MCF 10A (cell line): Measurements from ENCODE around the gene TXNDC16. TPM values are rescaled to one million over a fixed set of nuclear protein-coding genes. Genes with fewer than 3 reads are reported as not detected.
A peak's percentile ranks its signal among the peaks of the same experiment; 100 is the strongest.

Experiments used
- Bru-seq: library from RNA; stranded (reverse); fragments of 400-500 nt; gene quantifications from one replicate; lab custom pipeline; 2021; lab: Mats Ljungman, UMichigan
- BruChase-seq, 2 experiments: library from RNA; stranded (reverse); fragments of 400-500 nt; gene quantifications; one replicate each; lab custom pipeline; 2021; lab: Mats Ljungman, UMichigan
- BruUV-seq: library from RNA; stranded (reverse); fragments of 400-500 nt; replicated peaks from 2 replicates; lab custom pipeline; 2021; lab: Mats Ljungman, UMichigan
- CTCF ChIA-PET: fragments of 300-600 bp; sonication (Branson Sonifier 250); formaldehyde crosslinking; extraction: SDS; loops from one replicate; lab custom pipeline; 2021; ENCODE audit warnings: antibody characterized with exemption, inconsistent platforms; lab: Yijun Ruan, JAX
- POLR2A ChIA-PET: fragments of 300-600, 350-650 bp; sonication (Branson Sonifier 250); formaldehyde crosslinking; extraction: SDS; loops from one replicate; lab custom pipeline; 2020; ENCODE audit warnings: antibody characterized with exemption, inconsistent platforms; lab: Yijun Ruan, JAX
- DNase-seq: peaks from one replicate; pipeline ENCODE4 v3.0.0-alpha.2; 2018; ENCODE audit not compliant: unreplicated experiment
- H3K27ac Mint-ChIP-seq: one replicate; pipeline ENCODE4 v1.8.0; 2022; ENCODE audit warnings: mild to moderate bottlenecking, low read depth, mixed read lengths; ENCODE audit not compliant: unreplicated experiment
- H3K27me3 Mint-ChIP-seq: one replicate; pipeline ENCODE4 v1.8.0; 2022; ENCODE audit warnings: mixed read lengths; ENCODE audit not compliant: insufficient read depth, unreplicated experiment
- H3K36me3 Mint-ChIP-seq: one replicate; pipeline ENCODE4 v1.8.0; 2022; ENCODE audit warnings: mild to moderate bottlenecking, moderate library complexity, mixed read lengths; ENCODE audit not compliant: insufficient read depth, unreplicated experiment
- H3K4me1 Mint-ChIP-seq: one replicate; pipeline ENCODE4 v1.8.0; 2022; ENCODE audit warnings: mixed read lengths; ENCODE audit not compliant: insufficient read depth, unreplicated experiment
- H3K4me3 Mint-ChIP-seq: one replicate; pipeline ENCODE4 v1.8.0; 2022; ENCODE audit warnings: mild to moderate bottlenecking, moderate library complexity, mixed read lengths; ENCODE audit not compliant: unreplicated experiment
- H3K9me3 Mint-ChIP-seq: one replicate; pipeline ENCODE4 v1.8.0; 2022; ENCODE audit warnings: mixed read lengths; ENCODE audit not compliant: unreplicated experiment
- intact Hi-C: fragments of 100-400 bp; cut with micrococcal nuclease; formaldehyde crosslinking; loops from 2 replicates; pipeline ENCODE4 v1.14.1; 2022
- long read RNA-seq: library from polyadenylated mRNA; stranded (forward); transcript quantifications from one replicate; pipeline ENCODE4 v2.0.0, GENCODE V29; 2022
- total RNA-seq: library from RNA; stranded (reverse); gene quantifications from 2 replicates; pipeline ENCODE4 v1.2.3, GENCODE V29; 2022
- TF ChIP-seq, protein P1 (sequence below): fragments of 200-600 bp; IDR thresholded peaks from one replicate; pipeline ENCODE4 v1.8.0; 2022; ENCODE audit warnings: antibody characterized with exemption, mild to moderate bottlenecking; ENCODE audit not compliant: unreplicated experiment

The TXNDC16 gene
- 2.2 and 3.8 TPM in 2 replicates for total RNA-seq
- Bru-seq, nascent RNA, result percentile 40 among the genes with signal in this experiment
- percentile 34 among the genes with signal in this experiment for BruChase-seq, experiment 1, labeled RNA remaining after a 6-hour chase
- percentile 38 among the genes with signal in this experiment for BruChase-seq, experiment 2, labeled RNA remaining after a 2-hour chase
- long read RNA-seq, full-length matches to known transcripts, result 5 of 11 reads
- long read RNA-seq, partial matches to known transcripts, result 3 of 11 reads
- long read RNA-seq, other reads (novel, unspliced or antisense), result 3 of 11 reads

GRCh38 chr14:52552063-52552988, at the start of gene TXNDC16, which contains the start of gene GPR137C:
TXNDC16 (minus strand) TSS chr14:52552505; CDS start chr14:52543557, 8,948 bp downstream.
GPR137C (plus strand) TSS chr14:52552836; CDS start chr14:52553148, 312 bp downstream.
- no peaks in the 10 kb centered on the region for H3K36me3 Mint-ChIP-seq
- TF ChIP-seq, protein P1, sequence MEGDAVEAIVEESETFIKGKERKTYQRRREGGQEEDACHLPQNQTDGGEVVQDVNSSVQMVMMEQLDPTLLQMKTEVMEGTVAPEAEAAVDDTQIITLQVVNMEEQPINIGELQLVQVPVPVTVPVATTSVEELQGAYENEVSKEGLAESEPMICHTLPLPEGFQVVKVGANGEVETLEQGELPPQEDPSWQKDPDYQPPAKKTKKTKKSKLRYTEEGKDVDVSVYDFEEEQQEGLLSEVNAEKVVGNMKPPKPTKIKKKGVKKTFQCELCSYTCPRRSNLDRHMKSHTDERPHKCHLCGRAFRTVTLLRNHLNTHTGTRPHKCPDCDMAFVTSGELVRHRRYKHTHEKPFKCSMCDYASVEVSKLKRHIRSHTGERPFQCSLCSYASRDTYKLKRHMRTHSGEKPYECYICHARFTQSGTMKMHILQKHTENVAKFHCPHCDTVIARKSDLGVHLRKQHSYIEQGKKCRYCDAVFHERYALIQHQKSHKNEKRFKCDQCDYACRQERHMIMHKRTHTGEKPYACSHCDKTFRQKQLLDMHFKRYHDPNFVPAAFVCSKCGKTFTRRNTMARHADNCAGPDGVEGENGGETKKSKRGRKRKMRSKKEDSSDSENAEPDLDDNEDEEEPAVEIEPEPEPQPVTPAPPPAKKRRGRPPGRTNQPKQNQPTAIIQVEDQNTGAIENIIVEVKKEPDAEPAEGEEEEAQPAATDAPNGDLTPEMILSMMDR, result no peak
- H3K27ac Mint-ChIP-seq, result peak within 1 kb of the TSS; percentile 53
- BruUV-seq, result TSS peak; percentile 74
- peak within 1 kb of the TSS; percentile 80 for H3K4me3 Mint-ChIP-seq
- no peaks in the 10 kb centered on the region for H3K9me3 Mint-ChIP-seq
- DNase-seq, result peak; percentile 100
- H3K4me1 Mint-ChIP-seq, result peaks cover 12% of the 10 kb centered on the region
- CTCF ChIA-PET, result interaction anchor here (0.5 to 1.0 kb wide), 7 partner anchors 16 to 574 kb away, joined by 3 to 6 read pairs (median 4); no protein-coding TSS in a partner anchor
- no peaks in the 10 kb centered on the region for H3K27me3 Mint-ChIP-seq
- intact Hi-C loops, result loop anchor here (5.0 kb wide), 2 partner anchors 85 to 140 kb away; no protein-coding TSS in a partner anchor
- POLR2A ChIA-PET, result interaction anchor here (0.6 to 3.9 kb wide), 43 partner anchors 10 to 1933 kb away, joined by 3 to 59 read pairs (median 4); partner anchors contain the start of genes ERO1A, PSMC6 and STYX

GRCh38 chr14:52599974-52600373, 47.7 kb upstream of the TXNDC16 start:
- Mint-ChIP-seq H3K4me1 (peaks cover 15% of the 10 kb centered on the region), H3K36me3 (no peaks in the 10 kb centered on the region), H3K4me3 (no peak overlapping the region), H3K9me3 (peaks cover 7% of the 10 kb centered on the region), H3K27me3 (no peaks in the 10 kb centered on the region), H3K27ac (no peak overlapping the region)
- intact Hi-C loops, result no loop called here
- TF ChIP-seq, protein P1, result no peak
- no TSS peak for BruUV-seq
- DNase-seq, result no peak
- CTCF ChIA-PET, result no interaction called here
- POLR2A ChIA-PET, result no interaction called here

DNA sequence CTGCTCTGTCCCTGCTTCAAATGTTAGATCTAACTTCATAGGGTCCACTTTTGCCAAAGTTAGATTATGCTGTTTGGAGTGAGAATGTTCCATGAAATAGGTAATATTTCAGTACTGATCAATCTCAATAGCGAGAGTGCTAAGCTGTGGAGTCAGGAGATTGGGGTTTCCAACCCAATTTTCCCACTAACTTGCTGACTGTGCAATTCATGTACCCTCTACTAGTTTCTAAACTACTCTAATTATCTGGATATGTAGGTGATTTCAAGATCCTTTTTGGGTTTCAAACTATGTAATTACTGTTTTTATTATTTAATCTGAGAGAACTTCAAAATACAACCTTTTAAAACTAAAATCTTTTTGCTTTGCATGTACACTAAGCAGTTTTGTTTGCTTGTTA, 46.3 kb upstream of the TXNDC16 start:
- ChIA-PET CTCF (no interaction called here), POLR2A (interaction anchor here (0.8 kb wide), 1 partner anchor 17 kb away, joined by 3 read pairs; no protein-coding TSS in a partner anchor)
- no TSS peak for BruUV-seq
- Mint-ChIP-seq H3K9me3 (peaks cover 13% of the 10 kb centered on the region), H3K36me3 (no peaks in the 10 kb centered on the region), H3K4me3 (no peak overlapping the region), H3K27ac (no peak overlapping the region), H3K4me1 (peaks cover 15% of the 10 kb centered on the region), H3K27me3 (no peaks in the 10 kb centered on the region)
- intact Hi-C loops, result no loop called here
- no peak for DNase-seq
- TF ChIP-seq, protein P1, result no peak
